Gastrocnemius medialis (tissue), 4 donors: Measurements from ENCODE around the gene PLAAT1. TPM values are rescaled to one million over a fixed set of nuclear protein-coding genes. Genes with fewer than 3 reads are reported as not detected.

ENCODE experiments used
- ATAC-seq, 2 donors: fragments of 150-250 bp; one replicate each; pipeline ENCODE4 v1.9.1; 2016
- DNase-seq, 2 donors: peaks; one replicate each; pipeline ENCODE4 v3.0.0-alpha.2; 2019
- H3K27ac ChIP-seq, 4 donors: fragments of 200-600 bp; sonication (generic); 1 replicate in 1 of 4; 2 replicates in 3 of 4; pipeline ENCODE4 v1.5.1; 2016 to 2018; ENCODE audit warnings: mild to moderate bottlenecking in 2 of 4, moderate library complexity in 1 of 4
- H3K27me3 ChIP-seq, 3 donors: fragments of 200-600 bp; sonication (generic) in 2 of 3; 1 replicate in 1 of 3; 2 replicates in 2 of 3; pipeline versions ENCODE4 v1.5.1 to v1.6.0; 2016 to 2019; ENCODE audit warnings: mild to moderate bottlenecking in 1 of 3, moderate library complexity in 1 of 3
- H3K36me3 ChIP-seq, 2 donors: fragments of 200-600 bp; sonication (generic) in 1 of 2; one replicate each; pipeline ENCODE4 v1.5.1; 2017 to 2018
- H3K4me1 ChIP-seq, 2 donors: fragments of 200-600 bp; sonication (generic) in 1 of 2; one replicate each; pipeline ENCODE4 v1.5.1; 2016 to 2017; ENCODE audit warnings: mild to moderate bottlenecking in 2 of 2
- H3K4me3 ChIP-seq, 4 donors: fragments of 200-600 bp; sonication (generic) in 3 of 4; 1 replicate in 1 of 4; 2 replicates in 3 of 4; pipeline ENCODE4 v1.5.1; 2016 to 2019; ENCODE audit warnings: mild to moderate bottlenecking in 2 of 4
- H3K9me3 ChIP-seq, 3 donors: fragments of 200-600 bp; sonication (generic) in 2 of 3; 1 replicate in 1 of 3; 2 replicates in 2 of 3; pipeline ENCODE4 v1.5.1; 2016 to 2019
- CTCF ChIP-seq, 5 experiments: fragments of 450-650 bp in 3 of 5; fragments of 200-600 bp in 2 of 5; sonication (generic) in 2 of 5; IDR thresholded peaks in 4 of 5; conservative IDR thresholded peaks in 1 of 5; 1 replicate in 4 of 5; 2 replicates in 1 of 5; pipeline ENCODE4 v1.5.1; 2016 to 2019; ENCODE audit warnings: antibody characterized with exemption in 5 of 5, mild to moderate bottlenecking in 3 of 5, moderate library complexity in 3 of 5
- POLR2A ChIP-seq, 2 donors: fragments of 450-650 bp; IDR thresholded peaks; one replicate each; pipeline ENCODE4 v1.6.1; 2017; ENCODE audit warnings: antibody characterized with exemption in 2 of 2, mild to moderate bottlenecking in 2 of 2, moderate library complexity in 2 of 2
- in situ Hi-C, 4 donors: fragments of 200-750 bp; cut with MboI; loops; one replicate each; pipeline versions ENCODE4 v1.15.0 to v1.8.0; 2017; ENCODE audit warnings: low sequenced_read_pairs in 4 of 4
- intact Hi-C: fragments of 100-400 bp; cut with DNase I; formaldehyde crosslinking; loops from one replicate; pipeline ENCODE4 v1.15.1; 2023; ENCODE audit warnings: low total_unique reads
- total RNA-seq, 4 donors: library from RNA; depleted of rRNA; stranded (reverse); fragments of >200 nt; gene quantifications; one replicate each; pipeline versions ENCODE4 v1.1.0 to v1.2.3, GENCODE V29; 2016

PLAAT1 gene
- total RNA-seq, 4 donors from 2014 or later = 6.8 to 25.0 (median 18.8) TPM

GRCh38 chr3:193243571-193243970, 2.5 kb downstream of the PLAAT1 start:
- no peak for DNase-seq
- no peak for ATAC-seq
- no peak overlapping the region for H3K27ac ChIP-seq
- no peaks in the 10 kb centered on the region for H3K36me3 ChIP-seq
- H3K27me3 ChIP-seq = no peaks in the 10 kb centered on the region
- no peak for TF ChIP-seq POLR2A (IDR thresholded peaks at IDR 0.05)
- no peak for TF ChIP-seq CTCF (IDR thresholded peaks at IDR 0.05 in 4 of 5, conservative IDR thresholded peaks at IDR 0.05 in 1 of 5)
- H3K9me3 ChIP-seq = peaks cover 0 to 6% (median 0%) of the 10 kb centered on the region in 3 donors
- H3K4me1 ChIP-seq = peaks cover 16 to 31% of the 10 kb centered on the region in 2 donors
- in situ Hi-C loops = no loop called here
- intact Hi-C loops = loop anchor here (5.0 kb wide), 2 partner anchors 36 to 51 kb away; no protein-coding TSS in a partner anchor
- H3K4me3 ChIP-seq = no peak overlapping the region

- H3K36me3 ChIP-seq = no peaks in the 10 kb centered on the region
- H3K4me3 ChIP-seq = no peak overlapping the region
- no peak overlapping the region for H3K27ac ChIP-seq
- in situ Hi-C loops (no loop called here), intact Hi-C loops (no loop called here)
- no peak for TF ChIP-seq CTCF (IDR thresholded peaks at IDR 0.05 in 4 of 5, conservative IDR thresholded peaks at IDR 0.05 in 1 of 5)
- no peak for TF ChIP-seq POLR2A (IDR thresholded peaks at IDR 0.05)
- peaks cover 0 to 4% of the 10 kb centered on the region in 2 donors for H3K4me1 ChIP-seq
- DNase-seq = no peak
- ATAC-seq = no peak
- H3K27me3 ChIP-seq = no peaks in the 10 kb centered on the region
- peaks cover 0 to 19% (median 6%) of the 10 kb centered on the region in 3 donors for H3K9me3 ChIP-seq
Observed at GRCh38 chr3:193248848-193249468, 7.9 kb downstream of the PLAAT1 start.

GRCh38 chr3:193250492-193250891, 9.5 kb downstream of the PLAAT1 start:
- in situ Hi-C loops = no loop called here
- Histone ChIP-seq H3K9me3 (peaks cover 0 to 19% (median 6%) of the 10 kb centered on the region in 3 donors), H3K4me1 (peaks cover 0 to 8% of the 10 kb centered on the region in 2 donors), H3K36me3 (no peaks in the 10 kb centered on the region), H3K27ac (no peak overlapping the region), H3K27me3 (no peaks in the 10 kb centered on the region), H3K4me3 (no peak overlapping the region)
- no peak for DNase-seq
- no peak for TF ChIP-seq CTCF (IDR thresholded peaks at IDR 0.05 in 4 of 5, conservative IDR thresholded peaks at IDR 0.05 in 1 of 5)
- no peak for ATAC-seq
- intact Hi-C loops = no loop called here

GRCh38 chr3:193253986-193254660, 13.1 kb downstream of the PLAAT1 start:
- DNase-seq (no peak), ATAC-seq (no peak)
- Histone ChIP-seq H3K4me3 (no peak overlapping the region), H3K27me3 (no peaks in the 10 kb centered on the region), H3K9me3 (peaks cover 0 to 8% (median 3%) of the 10 kb centered on the region in 3 donors), H3K36me3 (peaks cover 0 to 2% of the 10 kb centered on the region in 2 donors), H3K4me1 (peaks cover 0 to 8% of the 10 kb centered on the region in 2 donors), H3K27ac (no peak overlapping the region)
- TF ChIP-seq POLR2A (IDR thresholded peaks at IDR 0.05) = no peak
- no peak for TF ChIP-seq CTCF (IDR thresholded peaks at IDR 0.05 in 4 of 5, conservative IDR thresholded peaks at IDR 0.05 in 1 of 5)
- intact Hi-C loops = no loop called here
- in situ Hi-C loops = no loop called here
